ENCODE results near the gene NPHP3. TPM values are rescaled to one million over a fixed set of nuclear protein-coding genes. Genes with fewer than 3 reads are reported as not detected.

The NPHP3 gene
- total and polyA plus RNA-seq, 8 donors, result 3.9 to 213 (median 28.8) TPM

DNA sequence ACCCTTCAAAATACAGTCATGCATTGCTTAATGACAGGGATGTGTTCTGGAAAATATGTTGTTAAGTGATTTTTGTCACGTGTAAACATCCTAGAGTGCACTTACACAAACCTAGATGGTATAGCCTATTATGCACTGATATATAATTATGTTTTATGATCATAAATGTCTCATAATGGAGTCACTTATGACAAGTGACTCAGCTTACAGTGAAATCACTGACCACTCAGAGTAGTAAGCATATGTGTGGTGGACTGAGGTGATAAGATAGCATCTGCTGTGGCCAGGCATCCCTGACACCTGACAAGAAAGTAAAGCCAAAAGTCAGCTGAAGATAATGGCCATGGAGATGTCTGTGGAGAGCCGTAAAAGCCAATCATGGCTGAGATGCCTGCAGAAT lies 68.0 kb downstream of the NPHP3 start:
- no peaks in the 10 kb centered on the region for H3K9me3 ChIP-seq
- H3K27me3 ChIP-seq, result no peaks in the 10 kb centered on the region
- no peak for DNase-seq
- 81 to 97% (median 91%) methylated on average over 1 to 2 of the region's 2 CpGs for WGBS, 5 donors
- no peak overlapping the region for H3K27ac ChIP-seq
- H3K4me3 ChIP-seq, result no peak overlapping the region
- H3K36me3 ChIP-seq, result no peaks in the 10 kb centered on the region
- TF ChIP-seq POLR2A (IDR thresholded peaks at IDR 0.05), result no peak
- no peak for TF ChIP-seq EP300 (IDR thresholded peaks at IDR 0.05)
- no peak for TF ChIP-seq CTCF (IDR thresholded peaks at IDR 0.05)
- TF ChIP-seq POLR2AphosphoS5 (IDR thresholded peaks at IDR 0.05), result no peak
- H3K4me1 ChIP-seq, result peaks cover 6 to 30% (median 17%) of the 10 kb centered on the region in 4 donors
- intact Hi-C loops (cut with DNase I; ENCODE audit: low total_unique reads), result no loop called here

GRCh38 chr3:132652640-132653270 lies 69.5 kb downstream of the NPHP3 start:
- intact Hi-C loops (cut with DNase I; ENCODE audit: low total_unique reads), result no loop called here
- Histone ChIP-seq H3K27me3 (no peaks in the 10 kb centered on the region), H3K4me1 (peaks cover 0 to 16% (median 5%) of the 10 kb centered on the region in 4 donors), H3K27ac (no peak overlapping the region), H3K36me3 (no peaks in the 10 kb centered on the region), H3K9me3 (no peaks in the 10 kb centered on the region), H3K4me3 (no peak overlapping the region)
- TF ChIP-seq POLR2AphosphoS5 (IDR thresholded peaks at IDR 0.05) (no peak), EP300 (IDR thresholded peaks at IDR 0.05) (no peak), POLR2A (IDR thresholded peaks at IDR 0.05) (no peak), CTCF (IDR thresholded peaks at IDR 0.05) (no peak)
- 86 to 94% (median 89%) methylated on average over 1 of the region's 1 CpG for WGBS, 5 donors
- DNase-seq, result no peak

GRCh38 chr3:132650153-132650552 lies 72.1 kb downstream of the NPHP3 start:
- Histone ChIP-seq H3K27me3 (no peaks in the 10 kb centered on the region), H3K4me3 (no peak overlapping the region), H3K9me3 (no peaks in the 10 kb centered on the region), H3K36me3 (no peaks in the 10 kb centered on the region), H3K27ac (no peak overlapping the region), H3K4me1 (peaks cover 0 to 12% (median 3%) of the 10 kb centered on the region in 4 donors)
- WGBS, 5 donors, result 0 to 91% (median 84%) methylated on average over 1 of the region's 1 CpG
- TF ChIP-seq EP300 (IDR thresholded peaks at IDR 0.05) (no peak), POLR2A (IDR thresholded peaks at IDR 0.05) (no peak), POLR2AphosphoS5 (IDR thresholded peaks at IDR 0.05) (no peak), CTCF (IDR thresholded peaks at IDR 0.05) (no peak)
- no peak for DNase-seq
- intact Hi-C loops (cut with DNase I; ENCODE audit: low total_unique reads), result no loop called here

DNA sequence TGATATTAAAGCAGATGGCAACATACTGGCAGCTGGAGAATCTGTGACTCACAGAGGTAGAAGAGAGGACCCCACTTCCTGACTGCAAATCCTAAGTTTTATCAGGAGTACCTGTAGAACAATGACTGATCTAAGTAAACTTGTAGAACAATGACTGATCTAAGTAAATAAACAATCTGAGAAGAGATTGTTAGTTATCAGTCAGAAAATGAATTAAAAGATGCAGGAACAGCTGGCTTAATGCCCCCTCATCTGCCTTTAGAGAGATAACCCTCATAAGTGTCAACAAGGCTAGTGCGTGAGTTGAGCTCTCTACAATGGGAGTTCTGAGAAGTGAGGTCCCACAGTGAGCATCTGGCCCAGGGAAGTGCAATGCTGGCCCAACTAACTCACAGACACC lies 77.2 kb downstream of the NPHP3 start:
- TF ChIP-seq EP300 (IDR thresholded peaks at IDR 0.05), result no peak
- no peak for TF ChIP-seq POLR2A (IDR thresholded peaks at IDR 0.05)
- TF ChIP-seq CTCF (IDR thresholded peaks at IDR 0.05), result no peak
- no peak for TF ChIP-seq POLR2AphosphoS5 (IDR thresholded peaks at IDR 0.05)
- intact Hi-C loops (cut with DNase I; ENCODE audit: low total_unique reads), result no loop called here
- no peak for DNase-seq
- Histone ChIP-seq H3K36me3 (peaks cover 0 to 18% (median 14%) of the 10 kb centered on the region in 4 donors), H3K4me3 (no peak overlapping the region), H3K27ac (no peak overlapping the region), H3K27me3 (no peaks in the 10 kb centered on the region), H3K9me3 (no peaks in the 10 kb centered on the region), H3K4me1 (no peaks in the 10 kb centered on the region)
- WGBS, 5 donors, result 55 to 81% (median 67%) methylated on average over 1 of the region's 1 CpG
